NCI-H2107 treated with DMSO at 0.1 percent for 48 hours (cell line): Measurements from ENCODE around the gene ABCC2.

Source experiments
- DNase-seq: peaks from one replicate; lab custom pipeline; 2025; ENCODE audit not compliant: unreplicated experiment; lab: John Stamatoyannopoulos, UW

ABCC2 gene

DNA sequence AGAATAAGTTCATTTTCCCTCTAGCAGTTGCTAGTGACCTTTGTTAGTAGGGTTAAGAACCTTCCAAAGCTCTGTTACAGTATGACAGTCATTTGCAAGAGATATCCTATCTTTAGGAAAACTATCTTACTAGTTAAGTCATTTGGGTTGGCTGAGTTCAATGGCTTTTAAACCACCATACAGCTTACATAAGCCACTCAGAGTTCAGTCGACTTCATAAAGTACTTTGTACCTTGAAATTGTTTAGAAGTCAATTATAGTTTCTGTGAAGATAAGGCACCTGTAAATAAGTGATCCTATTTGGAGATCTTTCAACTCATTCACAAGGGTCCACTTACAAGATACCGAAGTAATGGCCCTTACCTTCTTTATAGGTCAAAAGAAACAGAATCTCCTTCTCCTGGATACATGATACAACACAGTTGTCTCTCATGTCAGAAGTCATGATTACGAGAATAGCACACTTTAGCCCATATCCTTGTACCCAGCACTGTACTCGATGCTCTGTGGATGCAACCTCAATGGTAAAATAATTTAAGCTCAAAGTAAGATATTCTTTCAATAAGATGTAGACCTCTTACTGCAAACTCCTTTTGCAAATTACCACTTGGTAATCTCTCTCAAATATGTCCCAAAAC is 11.9 kb upstream of the ABCC2 start:
- no peak for DNase-seq

DNA sequence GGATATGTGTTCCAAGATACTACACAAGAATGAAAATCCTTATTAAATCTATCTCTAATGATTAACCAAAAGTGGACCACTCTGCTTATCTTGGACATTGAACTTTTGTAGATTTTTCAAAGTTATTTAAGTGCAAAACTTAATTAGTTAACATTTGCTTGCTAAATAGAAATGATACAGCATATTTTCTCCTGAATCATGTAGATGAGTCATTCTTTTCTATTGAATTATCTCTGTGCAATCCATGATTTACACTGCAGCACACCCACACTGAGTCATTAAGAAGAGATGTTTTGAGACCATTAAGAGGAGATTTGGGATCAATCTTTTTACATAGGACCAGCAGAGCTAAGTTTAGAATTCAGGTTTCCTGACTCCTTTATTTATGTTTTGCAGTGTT is 6.6 kb upstream of the ABCC2 start:
- DNase-seq, result no peak

DNA sequence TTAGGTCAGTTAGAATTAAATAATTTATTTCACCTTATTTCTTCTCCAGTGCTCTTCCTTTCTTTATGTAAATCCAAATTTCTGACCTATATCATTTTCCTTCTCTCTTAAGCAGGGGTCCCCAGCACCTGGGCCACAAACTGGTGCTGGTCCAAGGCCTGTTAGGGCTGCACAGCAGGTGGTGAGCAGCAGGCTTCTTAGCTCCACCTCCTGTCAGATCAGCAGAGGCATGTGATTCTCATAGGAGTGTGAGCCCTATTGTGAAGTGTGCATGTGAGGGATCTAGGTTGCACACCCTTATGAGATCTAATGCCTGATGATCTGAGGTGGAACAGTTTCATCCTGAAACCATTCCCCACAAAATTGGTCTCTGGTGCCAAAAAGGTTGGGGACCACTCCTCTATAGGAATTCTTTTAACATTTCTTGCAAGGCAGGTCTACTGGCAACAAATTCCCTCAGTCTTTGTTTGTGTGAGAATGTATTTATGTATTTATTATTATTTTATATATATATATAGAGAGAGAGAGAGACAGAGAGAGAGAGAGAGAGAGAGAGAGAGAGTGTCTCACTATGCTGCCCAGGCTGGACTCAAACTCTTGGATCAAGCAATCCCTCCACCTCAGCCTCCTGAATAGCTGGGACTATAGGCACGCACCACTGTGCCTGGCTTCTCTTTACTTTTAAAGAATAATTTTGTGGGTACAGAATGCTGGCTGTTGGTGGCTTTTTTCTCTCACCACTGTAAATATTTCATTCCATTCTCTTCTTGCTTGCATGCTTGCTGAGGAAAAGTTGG is 4.3 kb upstream of the ABCC2 start:
- no peak for DNase-seq

DNA sequence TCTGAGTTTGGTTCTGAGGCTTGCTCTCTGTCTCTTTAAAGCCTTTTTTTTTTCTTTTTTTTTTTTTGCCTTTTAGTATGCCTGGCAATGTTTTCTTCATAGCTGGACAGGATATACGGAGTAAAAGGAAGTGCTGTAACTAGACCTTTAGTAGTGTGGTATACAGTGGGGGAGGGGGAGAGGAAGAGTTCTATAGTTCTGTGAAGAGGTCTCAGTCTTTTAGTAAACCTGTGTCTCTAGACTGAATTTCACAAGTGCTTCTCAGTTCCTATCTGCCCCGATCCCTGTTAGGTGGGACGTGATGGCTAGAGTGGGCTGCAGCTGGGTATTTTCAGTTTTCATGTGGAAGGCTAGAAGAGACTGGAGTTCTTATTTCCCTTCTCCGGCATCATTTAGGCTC is 3.1 kb upstream of the ABCC2 start:
- no peak for DNase-seq

DNA sequence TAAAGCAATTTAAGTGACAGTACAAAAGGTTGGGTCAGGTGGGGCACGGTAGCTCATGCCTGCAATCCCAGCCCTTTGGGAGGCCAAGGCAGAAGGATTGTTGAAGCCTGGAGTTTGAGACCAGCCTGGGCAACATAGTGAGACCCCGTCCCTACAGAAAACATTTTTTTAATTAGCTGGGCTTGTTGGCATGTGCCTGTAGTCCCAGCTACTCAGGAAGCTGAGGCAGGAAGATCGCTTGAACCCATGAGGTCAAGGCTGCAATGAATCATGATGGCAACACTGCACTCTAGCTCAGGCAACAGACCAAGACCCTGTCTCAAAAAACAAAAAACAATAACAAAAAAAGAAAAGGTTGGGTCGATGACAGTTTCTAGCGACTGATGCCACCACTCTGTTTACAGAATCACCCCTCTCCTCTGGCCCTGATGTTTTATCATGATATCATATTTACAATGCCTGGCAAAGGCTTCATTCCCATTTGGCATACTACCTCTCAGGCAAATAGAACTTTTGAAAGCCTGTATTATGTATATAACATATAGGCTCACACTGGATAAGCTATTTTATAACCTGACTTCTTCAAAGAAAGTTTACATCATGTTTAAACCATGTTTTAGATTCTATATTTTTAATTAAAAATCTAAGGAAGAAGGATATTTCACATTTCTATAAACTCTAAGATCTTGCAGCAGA is 558 bp upstream of the ABCC2 start:
- DNase-seq, result no peak

DNA sequence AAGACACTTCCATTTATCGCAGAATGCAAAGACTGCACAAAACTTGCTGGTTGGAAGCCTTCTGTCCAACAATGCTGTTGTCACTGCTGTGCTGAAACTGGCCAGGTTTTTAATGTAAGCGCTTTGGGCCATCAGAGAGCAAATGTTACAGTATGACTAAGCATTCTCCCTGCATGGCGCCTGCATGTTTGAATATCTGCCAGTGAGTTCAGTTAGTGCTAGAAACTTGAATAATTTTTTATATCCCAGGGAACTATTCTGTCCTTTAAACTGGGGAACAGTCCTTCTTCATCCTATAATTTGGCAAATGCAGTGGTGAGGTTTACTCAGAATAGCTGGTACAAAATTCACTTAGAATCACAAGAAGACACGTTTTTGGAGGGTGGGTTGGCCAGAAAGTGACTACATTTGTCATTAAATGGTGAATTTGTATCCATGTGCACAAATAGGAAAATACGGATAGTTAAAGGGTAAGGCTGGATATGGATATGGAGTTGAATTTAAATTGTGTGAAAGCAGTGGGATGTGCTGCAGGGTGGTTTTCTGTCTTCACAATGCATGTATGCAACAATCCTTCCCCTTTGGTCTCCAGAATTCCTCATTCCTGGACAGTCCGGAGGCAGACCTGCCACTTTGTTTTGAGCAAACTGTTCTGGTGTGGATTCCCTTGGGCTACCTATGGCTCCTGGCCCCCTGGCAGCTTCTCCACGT is 1.7 kb downstream of the ABCC2 start:
- no peak for DNase-seq

DNA sequence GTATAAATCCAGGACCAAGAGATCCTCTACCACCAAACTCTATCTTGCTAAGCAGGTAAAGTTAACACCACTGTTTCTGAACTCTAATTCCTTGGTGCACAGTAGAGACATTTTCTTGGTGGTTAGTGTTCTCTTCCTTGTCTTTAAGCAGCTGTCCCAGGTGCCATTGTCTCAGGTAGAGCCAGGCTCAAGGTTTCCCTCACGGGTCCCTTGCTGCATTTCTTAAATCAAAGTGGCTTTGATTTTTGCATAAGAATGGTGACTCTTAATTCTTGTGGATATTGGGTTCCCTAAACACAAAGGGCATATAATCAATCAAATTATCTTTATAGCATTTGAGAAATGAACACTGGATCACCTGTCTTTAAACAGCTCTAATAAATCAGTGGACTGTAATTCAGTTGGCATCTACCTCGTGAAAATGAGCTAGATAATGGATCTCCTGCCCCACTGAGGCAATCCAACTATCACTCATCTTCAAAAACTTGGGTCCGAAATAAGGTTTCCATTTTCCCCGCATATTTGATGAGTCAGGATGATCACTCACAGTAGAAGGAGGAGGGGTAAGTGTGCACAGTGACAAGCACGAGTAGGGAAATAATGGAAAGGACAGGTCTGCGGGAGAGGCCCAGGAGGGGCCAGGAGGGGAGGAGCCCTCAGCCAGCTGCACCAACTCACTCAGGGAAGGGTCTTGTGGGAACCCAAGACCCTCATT is 2.4 kb downstream of the ABCC2 start:
- DNase-seq, result no peak

DNA sequence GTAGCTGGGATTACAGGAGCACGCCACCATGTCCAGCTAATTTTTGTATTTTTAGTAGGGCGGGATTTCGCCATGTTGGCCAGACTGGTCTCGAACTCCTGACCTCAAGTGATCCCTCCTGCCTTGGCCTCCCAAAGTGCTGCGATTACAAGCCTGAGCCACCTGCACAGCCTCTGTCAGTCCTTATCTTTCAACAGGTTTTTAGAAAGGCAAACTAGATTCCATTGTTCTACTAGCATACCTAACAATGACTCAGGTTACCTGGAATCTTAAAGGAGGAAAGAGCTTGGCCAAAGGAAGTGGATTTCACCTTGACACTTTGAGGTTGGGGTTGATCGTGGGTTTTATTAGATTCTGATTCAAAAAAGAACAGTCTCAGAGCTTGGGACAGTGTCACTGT is 3.2 kb downstream of the ABCC2 start:
- no peak for DNase-seq

DNA sequence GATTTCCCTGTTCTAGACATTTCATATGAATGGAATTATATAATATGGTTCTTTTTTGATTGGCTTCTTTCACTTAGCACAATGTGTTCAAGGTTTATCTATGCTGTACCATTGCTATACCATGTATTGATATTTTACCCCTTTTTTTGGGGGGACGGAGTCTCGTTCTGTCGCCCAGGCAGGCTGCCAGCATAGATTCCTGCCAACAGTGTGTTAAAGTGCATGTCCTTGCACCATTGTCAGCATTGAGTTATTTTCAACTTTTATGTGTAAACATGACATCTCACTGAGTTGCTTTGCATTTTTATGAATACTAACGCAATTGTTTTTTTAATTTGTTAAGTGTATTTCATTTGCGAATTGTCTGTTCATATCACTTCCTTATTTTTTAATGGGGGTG is 4.9 kb downstream of the ABCC2 start:
- no peak for DNase-seq

DNA sequence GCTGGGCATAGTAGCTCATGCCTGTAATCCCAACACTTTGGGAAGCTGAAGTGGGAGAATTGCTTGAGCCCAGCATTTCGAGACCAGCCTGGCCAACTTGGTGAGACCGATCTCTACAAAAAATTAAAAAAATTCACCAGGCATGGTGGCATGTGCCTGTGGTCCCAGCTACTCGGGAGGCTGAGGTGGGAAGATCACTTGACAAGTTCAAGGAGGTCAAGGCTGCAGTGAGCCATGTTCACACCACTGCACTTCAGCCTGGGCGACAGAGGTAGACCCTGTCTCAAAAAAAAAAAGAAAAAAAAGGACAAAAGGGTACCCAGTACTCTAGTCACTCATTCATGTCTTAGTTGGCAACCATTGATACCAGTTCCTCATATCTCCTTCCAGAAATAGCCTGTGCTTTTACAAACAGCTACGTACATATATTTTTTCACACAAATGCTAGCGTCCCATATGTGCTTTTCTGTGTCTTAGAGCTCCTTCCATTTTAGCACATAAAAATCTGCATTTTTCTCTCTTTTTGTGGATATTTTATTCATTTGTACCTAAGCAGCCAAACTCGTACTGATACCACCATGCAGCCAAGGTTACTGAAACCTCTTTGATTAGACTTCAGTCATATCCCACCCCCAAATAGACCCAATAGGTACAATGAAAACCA is 5.5 kb downstream of the ABCC2 start:
- DNase-seq, result no peak

DNA sequence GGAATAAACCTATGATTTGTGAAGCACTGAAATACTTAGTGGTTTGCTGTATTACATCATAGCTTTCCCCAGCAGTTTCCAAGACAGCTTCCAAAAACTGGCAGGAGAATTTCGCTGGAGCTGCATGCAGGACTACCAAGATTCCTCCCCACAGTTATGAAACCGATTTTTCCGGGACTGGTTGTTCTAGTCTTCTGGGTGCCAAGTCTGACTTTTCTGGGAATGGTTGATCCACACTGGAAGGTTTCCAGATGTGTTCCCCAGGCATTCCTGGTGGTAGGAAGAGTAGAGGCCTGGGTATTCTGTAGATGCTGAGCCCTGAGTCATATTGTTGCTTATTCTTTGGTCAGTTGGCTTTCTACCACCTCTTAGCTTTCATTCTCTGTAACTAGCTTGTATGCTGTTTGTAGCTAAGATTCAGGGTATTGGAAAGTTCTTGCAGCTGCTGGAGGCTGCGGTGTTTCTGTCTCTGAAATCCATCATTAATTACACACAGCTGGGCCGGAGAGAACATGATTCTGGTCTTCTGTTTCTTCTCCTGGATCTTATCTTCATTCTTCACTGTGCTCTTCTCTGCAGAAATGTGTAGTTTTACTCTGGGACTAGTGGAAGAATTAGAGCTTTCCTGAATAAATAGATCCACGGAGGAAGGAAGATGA is 6.3 kb downstream of the ABCC2 start:
- DNase-seq, result no peak

DNA sequence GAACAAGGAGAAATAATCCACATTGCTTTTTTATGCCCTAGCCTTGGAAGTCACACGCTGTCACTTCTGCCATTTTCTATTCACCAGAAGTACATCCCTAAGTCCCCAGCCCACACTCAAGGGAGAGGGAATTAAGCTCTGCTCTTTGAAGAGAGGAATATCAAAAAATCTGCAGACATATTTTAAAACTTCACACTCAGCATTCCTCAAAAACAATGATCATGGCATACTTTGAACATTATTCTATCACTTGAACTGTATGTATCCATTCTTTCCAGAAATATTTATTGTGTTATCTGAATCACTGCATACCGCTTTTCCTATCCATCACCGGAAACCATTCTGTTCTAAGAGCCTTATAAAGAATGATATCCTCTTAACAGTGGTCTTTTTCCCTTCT is 9.4 kb downstream of the ABCC2 start:
- no peak for DNase-seq

DNA sequence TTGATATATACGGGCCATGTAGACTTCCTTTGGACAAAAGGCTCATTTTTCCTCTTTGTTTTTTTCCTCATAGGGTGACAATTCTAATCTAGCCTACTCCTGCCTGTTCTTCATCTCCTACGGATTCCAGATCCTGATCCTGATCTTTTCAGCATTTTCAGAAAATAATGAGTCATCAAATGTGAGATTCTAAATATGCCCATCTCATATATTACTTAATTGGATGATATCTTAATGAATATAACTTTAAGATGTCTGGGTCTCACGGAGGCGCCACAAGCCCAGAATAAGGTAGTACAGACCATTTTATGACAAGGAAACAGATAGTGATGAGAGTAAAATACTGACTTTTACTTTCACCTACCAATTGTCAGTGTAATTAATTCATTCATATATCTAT is 11.4 kb downstream of the ABCC2 start:
- DNase-seq, result no peak

DNA sequence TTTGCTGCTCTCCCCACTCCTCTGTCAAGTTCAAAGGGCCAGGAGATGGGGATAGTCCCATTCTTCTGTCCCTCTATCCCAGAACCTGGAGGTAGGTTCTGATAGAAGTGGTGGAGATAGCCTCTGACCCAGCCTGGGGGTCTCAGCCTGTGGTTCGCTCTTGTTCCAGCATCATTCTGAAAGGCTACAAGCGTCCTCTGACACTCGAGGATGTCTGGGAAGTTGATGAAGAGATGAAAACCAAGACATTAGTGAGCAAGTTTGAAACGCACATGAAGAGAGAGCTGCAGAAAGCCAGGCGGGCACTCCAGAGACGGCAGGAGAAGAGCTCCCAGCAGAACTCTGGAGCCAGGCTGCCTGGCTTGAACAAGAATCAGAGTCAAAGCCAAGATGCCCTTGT is 14.5 kb downstream of the ABCC2 start:
- no peak for DNase-seq

DNA sequence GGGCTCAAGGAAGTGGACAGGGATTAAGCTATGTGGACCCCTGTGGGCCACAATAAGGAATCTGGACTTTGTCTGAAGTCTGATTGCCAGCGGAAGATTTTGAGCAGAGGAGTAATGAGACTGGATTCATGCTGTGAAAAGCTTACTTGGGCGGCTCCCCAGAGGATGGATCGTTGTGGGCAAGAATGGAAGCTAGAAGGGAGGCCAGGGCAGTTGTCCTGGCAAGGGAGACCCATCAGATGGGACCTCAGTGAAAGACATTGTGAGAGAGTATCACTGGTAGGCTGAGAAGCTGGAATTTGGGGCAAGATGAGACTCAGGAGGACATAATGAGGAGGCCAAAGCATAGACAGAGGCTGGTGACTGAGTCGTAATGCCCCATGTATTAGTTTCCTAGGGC is 15.6 kb downstream of the ABCC2 start:
- DNase-seq, result no peak

DNA sequence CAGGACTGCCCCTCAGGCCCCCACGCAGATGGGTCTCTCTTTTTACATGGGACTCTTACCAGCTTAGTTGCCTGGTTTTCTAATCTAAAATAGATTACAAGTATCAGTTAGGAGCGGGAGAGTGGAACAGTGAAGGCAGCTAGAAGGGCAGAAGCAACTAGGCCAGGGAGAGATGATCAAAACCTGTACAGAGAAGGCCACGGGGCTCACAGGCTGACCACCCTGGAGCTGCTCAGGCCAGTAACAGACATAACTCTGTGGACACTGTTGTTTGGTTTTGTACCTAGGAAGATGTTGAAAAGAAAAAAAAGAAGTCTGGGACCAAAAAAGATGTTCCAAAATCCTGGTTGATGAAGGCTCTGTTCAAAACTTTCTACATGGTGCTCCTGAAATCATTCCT is 16.5 kb downstream of the ABCC2 start:
- DNase-seq, result no peak

DNA sequence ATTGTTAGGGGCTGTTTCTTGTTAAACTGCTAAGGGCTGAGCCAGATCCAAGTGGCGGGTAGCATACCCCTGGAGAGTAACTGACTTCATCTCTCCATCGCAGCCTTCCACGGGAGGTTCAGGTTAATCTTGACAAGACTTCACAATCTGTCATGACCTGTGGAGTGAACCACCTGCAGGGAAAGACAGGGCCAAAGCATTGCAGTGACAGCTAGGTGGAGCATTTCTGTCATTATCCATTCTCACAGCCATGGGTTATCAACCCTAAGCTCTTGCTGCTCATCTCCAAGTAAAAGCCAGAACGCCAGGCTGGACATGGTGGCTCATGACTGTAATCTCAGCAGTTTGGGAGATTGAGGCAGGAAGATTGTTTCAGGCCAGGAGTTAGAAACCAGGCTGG is 17.2 kb downstream of the ABCC2 start:
- DNase-seq, result no peak

DNA sequence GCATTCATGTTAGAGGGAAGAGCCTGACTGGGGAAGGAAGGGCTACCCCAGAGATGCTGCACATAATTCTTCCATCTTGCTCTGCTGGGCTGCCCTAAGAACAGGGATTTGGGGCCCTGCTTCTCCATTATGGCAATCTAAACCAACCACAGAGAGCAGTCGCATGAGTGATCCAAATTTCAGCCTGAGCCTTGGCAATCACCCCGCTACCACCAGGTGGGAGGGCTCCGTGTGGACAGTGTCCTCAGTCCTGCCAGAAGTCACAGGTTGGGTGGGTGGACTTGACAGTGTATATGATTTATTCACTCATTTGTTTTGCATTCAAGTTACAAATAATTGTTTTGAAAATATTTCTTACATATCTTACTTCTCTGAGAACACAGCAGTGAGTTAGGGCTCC is 22.0 kb downstream of the ABCC2 start:
- DNase-seq, result no peak

DNA sequence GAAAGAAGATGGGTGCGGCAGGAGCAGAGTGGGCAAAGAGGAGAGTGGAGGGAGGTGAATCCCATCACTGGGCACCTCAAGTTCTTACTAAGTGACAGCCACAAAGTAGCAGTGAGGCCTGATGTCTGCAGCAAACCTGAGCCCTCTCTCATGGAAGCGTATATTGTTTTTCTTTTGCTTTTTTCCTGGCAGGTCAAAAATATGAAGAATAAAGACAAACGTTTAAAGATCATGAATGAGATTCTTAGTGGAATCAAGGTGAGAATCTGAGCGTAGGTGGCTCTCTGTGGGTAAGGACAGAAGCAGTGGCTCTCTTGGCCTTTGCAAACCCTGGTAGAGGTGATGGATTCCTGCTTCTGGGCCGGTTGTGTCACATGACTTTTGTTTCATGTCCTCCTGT is 22.8 kb downstream of the ABCC2 start:
- DNase-seq, result no peak

DNA sequence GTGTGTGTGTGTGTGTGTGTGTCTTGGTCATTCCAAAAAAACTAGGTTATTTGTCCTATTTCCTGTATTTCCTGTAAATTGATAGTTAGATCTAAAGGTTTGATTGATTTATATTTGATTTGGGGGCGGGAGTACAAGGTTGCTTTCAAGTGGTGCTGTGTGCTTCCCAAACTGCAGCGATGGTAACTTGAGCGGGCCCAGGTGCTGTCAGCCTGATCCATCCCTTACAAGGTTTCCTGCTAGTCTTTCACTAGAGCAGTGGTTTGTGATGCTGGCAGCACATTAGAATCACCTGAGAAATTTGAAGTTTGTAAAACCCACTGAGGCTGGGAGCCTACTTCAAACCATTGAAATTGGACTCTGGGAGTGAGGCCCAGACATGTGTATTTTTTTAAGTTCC is 23.7 kb downstream of the ABCC2 start:
- DNase-seq, result no peak
